Effector memory CD8-positive, alpha-beta T cell (primary cell): ENCODE measurements around the gene RNASET2.

Experiments
- ATAC-seq: fragments of 150-1000 bp; cut with Tn5 transposase; replicated peaks from 2 replicates; pipeline ENCODE4 v1.10.0; 2021; ENCODE audit warnings: mild to moderate bottlenecking, moderate library complexity
- DNase-seq, 3 experiments: peaks; one replicate each; pipeline ENCODE4 v3.0.0; 2021
- H3K27ac Mint-ChIP-seq, 2 donors: one replicate each; pipeline ENCODE4 v1.8.0; 2022; ENCODE audit warnings: mild to moderate bottlenecking in 2 of 2, mixed read lengths in 2 of 2, moderate library complexity in 2 of 2
- H3K27me3 Mint-ChIP-seq, 2 donors: one replicate each; pipeline ENCODE4 v1.8.0; 2022; ENCODE audit warnings: mixed read lengths in 2 of 2
- H3K36me3 Mint-ChIP-seq: one replicate; pipeline ENCODE4 v1.8.0; 2022; ENCODE audit warnings: mild to moderate bottlenecking, moderate library complexity, mixed read lengths; ENCODE audit not compliant: insufficient read depth
- H3K4me1 Mint-ChIP-seq, 2 donors: one replicate each; pipeline ENCODE4 v1.8.0; 2022; ENCODE audit warnings: low read depth in 2 of 2, mixed read lengths in 2 of 2
- H3K4me3 Mint-ChIP-seq, 2 donors: one replicate each; pipeline ENCODE4 v1.8.0; 2022; ENCODE audit warnings: mild to moderate bottlenecking in 2 of 2, mixed read lengths in 2 of 2, moderate library complexity in 2 of 2
- H3K9me3 Mint-ChIP-seq, 2 donors: one replicate each; pipeline ENCODE4 v1.8.0; 2022; ENCODE audit warnings: mixed read lengths in 2 of 2

Gene RNASET2

DNA sequence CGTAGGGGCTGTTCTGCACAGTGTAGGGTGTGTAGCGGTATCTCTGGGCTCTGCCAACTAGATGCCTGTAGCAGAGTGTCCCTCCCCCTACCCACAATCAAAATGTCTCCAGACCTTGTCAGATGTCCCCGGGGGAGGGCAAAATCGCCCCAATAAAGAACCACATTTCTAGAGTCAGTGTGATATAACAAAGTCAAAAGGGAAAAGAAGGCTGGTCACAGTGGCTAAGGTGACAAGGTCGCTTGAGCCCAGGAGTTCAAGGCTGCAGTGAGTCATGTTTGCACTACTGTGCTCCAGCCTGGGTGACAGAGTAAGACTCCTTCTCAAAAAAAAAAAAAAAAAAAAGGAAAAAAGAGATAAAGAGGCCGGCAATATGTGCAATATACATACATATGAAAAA is 31.1 kb upstream of the RNASET2 start:
- no peaks in the 10 kb centered on the region for H3K27me3 Mint-ChIP-seq
- peaks cover 2 to 8% of the 10 kb centered on the region in 2 donors for H3K4me1 Mint-ChIP-seq
- no peak overlapping the region for H3K27ac Mint-ChIP-seq
- no peak overlapping the region for H3K4me3 Mint-ChIP-seq
- ATAC-seq (no peak), DNase-seq (no peak)
- no peaks in the 10 kb centered on the region for H3K9me3 Mint-ChIP-seq
- H3K36me3 Mint-ChIP-seq: no peaks in the 10 kb centered on the region

DNA sequence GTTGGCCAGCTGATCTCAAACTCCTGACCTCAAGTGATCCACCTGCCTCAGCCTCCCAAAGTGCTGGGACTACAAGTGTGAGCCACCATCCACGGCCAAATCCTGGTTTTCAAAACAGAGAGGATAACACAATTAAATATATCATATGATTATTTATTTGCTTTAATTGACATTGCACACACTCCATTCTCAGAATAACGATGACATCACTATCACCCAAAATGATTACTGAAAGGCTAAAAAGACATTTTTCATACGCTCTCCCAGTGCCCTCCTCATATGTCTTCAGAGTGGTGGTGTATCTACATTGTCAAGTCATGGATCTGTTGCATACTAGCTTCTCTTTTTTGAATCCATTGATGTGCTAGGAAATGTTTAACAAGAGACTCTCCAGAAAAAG is 24.4 kb upstream of the RNASET2 start:
- H3K4me3 Mint-ChIP-seq: no peak overlapping the region
- no peaks in the 10 kb centered on the region for H3K36me3 Mint-ChIP-seq
- ATAC-seq (no peak), DNase-seq (no peak)
- no peaks in the 10 kb centered on the region for H3K9me3 Mint-ChIP-seq
- H3K27me3 Mint-ChIP-seq: no peaks in the 10 kb centered on the region
- no peak overlapping the region for H3K27ac Mint-ChIP-seq
- H3K4me1 Mint-ChIP-seq: no peaks in the 10 kb centered on the region

GRCh38 chr6:166977621-166978525 is 21.5 kb upstream of the RNASET2 start:
- Mint-ChIP-seq H3K4me3 (no peak overlapping the region), H3K9me3 (no peaks in the 10 kb centered on the region), H3K36me3 (no peaks in the 10 kb centered on the region), H3K27me3 (no peaks in the 10 kb centered on the region), H3K4me1 (peaks cover 0 to 2% of the 10 kb centered on the region in 2 donors), H3K27ac (no peak overlapping the region)
- no peak for DNase-seq
- no peak for ATAC-seq

DNA sequence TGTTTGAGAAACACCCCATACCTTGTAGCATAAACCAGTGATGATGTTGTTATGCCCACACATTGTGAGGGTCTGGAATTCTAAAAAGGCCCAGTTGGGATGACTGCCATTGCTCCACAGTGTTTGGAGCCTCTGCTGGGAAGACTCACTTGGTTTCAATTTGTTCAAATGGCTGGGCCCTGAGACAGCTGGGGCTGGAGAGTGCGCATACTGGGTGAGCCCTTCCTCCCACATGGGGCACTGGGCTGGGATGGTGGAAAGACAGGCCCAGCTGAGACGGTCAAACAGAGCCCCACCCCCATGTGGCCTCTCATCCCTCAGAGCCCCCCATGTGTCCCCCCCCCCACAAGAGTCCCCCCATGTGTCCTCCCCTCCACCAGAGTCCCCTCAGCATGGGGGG is 20.3 kb upstream of the RNASET2 start:
- Mint-ChIP-seq H3K9me3 (no peaks in the 10 kb centered on the region), H3K36me3 (no peaks in the 10 kb centered on the region), H3K27ac (no peak overlapping the region), H3K4me1 (peaks cover 0 to 2% of the 10 kb centered on the region in 2 donors), H3K4me3 (no peak overlapping the region), H3K27me3 (no peaks in the 10 kb centered on the region)
- no peak for ATAC-seq
- no peak for DNase-seq

GRCh38 chr6:166972101-166972500 is 15.8 kb upstream of the RNASET2 start:
- H3K9me3 Mint-ChIP-seq: peaks cover 0 to 4% of the 10 kb centered on the region in 2 donors
- H3K4me3 Mint-ChIP-seq: no peak overlapping the region
- no peak for DNase-seq
- peaks cover 0 to 5% of the 10 kb centered on the region in 2 donors for H3K4me1 Mint-ChIP-seq
- H3K27ac Mint-ChIP-seq: no peak overlapping the region
- no peaks in the 10 kb centered on the region for H3K36me3 Mint-ChIP-seq
- no peaks in the 10 kb centered on the region for H3K27me3 Mint-ChIP-seq
- ATAC-seq: no peak

DNA sequence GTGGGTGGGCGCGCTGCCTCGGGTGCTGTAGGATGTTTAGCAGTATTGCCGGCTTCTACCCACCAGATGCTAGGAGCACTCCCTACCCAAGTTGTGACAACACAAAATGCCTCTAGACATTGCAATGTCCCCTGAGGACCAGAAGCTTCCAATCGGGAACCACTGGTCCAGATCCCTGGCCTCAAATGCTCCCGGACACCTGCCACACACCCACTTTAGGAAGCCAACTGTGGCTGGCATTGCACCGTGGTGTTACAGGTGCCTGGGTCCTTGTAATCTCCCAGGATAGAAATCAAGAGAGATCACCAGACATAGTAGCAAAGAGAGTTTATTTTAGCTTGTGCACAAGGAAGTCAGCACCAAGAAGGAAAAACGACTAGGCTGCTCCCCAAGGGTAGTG is 14.9 kb upstream of the RNASET2 start:
- no peak for DNase-seq
- Mint-ChIP-seq H3K9me3 (peaks cover 0 to 12% of the 10 kb centered on the region in 2 donors), H3K36me3 (no peaks in the 10 kb centered on the region), H3K27ac (no peak overlapping the region), H3K27me3 (no peaks in the 10 kb centered on the region), H3K4me1 (peaks cover 0 to 5% of the 10 kb centered on the region in 2 donors), H3K4me3 (no peak overlapping the region)
- ATAC-seq: no peak

DNA sequence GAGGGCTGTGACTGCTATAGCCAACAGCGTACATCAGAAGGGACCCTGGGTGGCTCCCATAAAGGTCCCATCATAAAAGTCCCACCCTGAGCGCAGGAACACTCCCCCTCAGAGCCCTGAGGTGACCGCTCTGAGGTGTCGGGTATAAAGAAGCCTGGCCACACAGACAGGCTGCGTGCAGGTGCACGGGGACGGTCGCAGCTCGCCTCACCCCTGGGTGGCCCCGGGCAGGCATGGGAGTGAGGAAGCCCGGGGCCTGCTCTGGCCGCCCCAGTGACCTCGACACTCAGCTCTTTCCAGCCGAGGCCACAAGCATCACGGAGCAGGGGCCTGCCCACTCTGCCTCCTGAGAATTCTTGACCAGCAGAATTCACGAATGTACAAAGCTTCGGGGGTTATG is 14.4 kb upstream of the RNASET2 start:
- Mint-ChIP-seq H3K4me1 (peaks cover 0 to 5% of the 10 kb centered on the region in 2 donors), H3K9me3 (peaks cover 0 to 14% of the 10 kb centered on the region in 2 donors), H3K27me3 (no peaks in the 10 kb centered on the region), H3K27ac (no peak overlapping the region), H3K4me3 (no peak overlapping the region), H3K36me3 (no peaks in the 10 kb centered on the region)
- ATAC-seq: no peak
- no peak for DNase-seq

- peaks cover 0 to 14% of the 10 kb centered on the region in 2 donors for H3K9me3 Mint-ChIP-seq
- DNase-seq: no peak
- no peaks in the 10 kb centered on the region for H3K27me3 Mint-ChIP-seq
- H3K36me3 Mint-ChIP-seq: no peaks in the 10 kb centered on the region
- H3K4me3 Mint-ChIP-seq: no peak overlapping the region
- no peak for ATAC-seq
- H3K4me1 Mint-ChIP-seq: peaks cover 0 to 5% of the 10 kb centered on the region in 2 donors
- no peak overlapping the region for H3K27ac Mint-ChIP-seq
Measured at GRCh38 chr6:166970091-166970490, 13.7 kb upstream of the RNASET2 start.

- Mint-ChIP-seq H3K27ac (no peak overlapping the region), H3K36me3 (no peaks in the 10 kb centered on the region), H3K9me3 (peaks cover 0 to 14% of the 10 kb centered on the region in 2 donors), H3K27me3 (no peaks in the 10 kb centered on the region), H3K4me1 (peaks cover 0 to 5% of the 10 kb centered on the region in 2 donors), H3K4me3 (no peak overlapping the region)
- DNase-seq (no peak), ATAC-seq (no peak)
Measured at GRCh38 chr6:166969390-166970002, 13.1 kb upstream of the RNASET2 start.

DNA sequence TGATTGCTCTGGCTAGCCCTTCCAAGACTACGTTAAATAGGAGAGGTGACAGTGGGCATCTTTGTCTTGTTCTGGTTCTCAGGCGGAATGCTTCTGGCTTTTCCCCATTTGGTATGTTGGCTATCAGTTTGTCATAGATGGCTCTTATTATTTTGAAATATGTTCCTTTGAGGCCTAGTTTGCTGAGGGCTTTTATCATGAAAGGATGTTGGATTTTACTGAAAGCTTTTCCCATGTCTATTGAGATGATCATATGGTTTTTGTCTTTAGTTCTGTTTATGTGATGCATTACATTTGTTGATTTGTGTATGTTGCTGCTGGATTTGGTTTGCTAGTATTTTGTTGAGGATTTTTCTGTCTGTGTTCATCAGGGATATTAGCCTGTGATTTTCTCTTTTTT is 9.9 kb upstream of the RNASET2 start:
- ATAC-seq: no peak
- no peak overlapping the region for H3K27ac Mint-ChIP-seq
- no peaks in the 10 kb centered on the region for H3K36me3 Mint-ChIP-seq
- peaks cover 0 to 3% of the 10 kb centered on the region in 2 donors for H3K4me1 Mint-ChIP-seq
- no peaks in the 10 kb centered on the region for H3K27me3 Mint-ChIP-seq
- DNase-seq: no peak
- H3K9me3 Mint-ChIP-seq: peaks cover 0 to 14% of the 10 kb centered on the region in 2 donors
- H3K4me3 Mint-ChIP-seq: no peak overlapping the region

- Mint-ChIP-seq H3K9me3 (no peaks in the 10 kb centered on the region), H3K27me3 (no peaks in the 10 kb centered on the region), H3K4me1 (peaks cover 33 to 34% of the 10 kb centered on the region in 2 donors), H3K4me3 (peak overlapping the region; percentile 31 to 81), H3K27ac (peak overlapping the region; percentile 58 to 94), H3K36me3 (peaks cover 6% of the 10 kb centered on the region)
- DNase-seq (no peak), ATAC-seq (no peak)
Measured at GRCh38 chr6:166960609-166960978, 4.2 kb upstream of the RNASET2 start.

DNA sequence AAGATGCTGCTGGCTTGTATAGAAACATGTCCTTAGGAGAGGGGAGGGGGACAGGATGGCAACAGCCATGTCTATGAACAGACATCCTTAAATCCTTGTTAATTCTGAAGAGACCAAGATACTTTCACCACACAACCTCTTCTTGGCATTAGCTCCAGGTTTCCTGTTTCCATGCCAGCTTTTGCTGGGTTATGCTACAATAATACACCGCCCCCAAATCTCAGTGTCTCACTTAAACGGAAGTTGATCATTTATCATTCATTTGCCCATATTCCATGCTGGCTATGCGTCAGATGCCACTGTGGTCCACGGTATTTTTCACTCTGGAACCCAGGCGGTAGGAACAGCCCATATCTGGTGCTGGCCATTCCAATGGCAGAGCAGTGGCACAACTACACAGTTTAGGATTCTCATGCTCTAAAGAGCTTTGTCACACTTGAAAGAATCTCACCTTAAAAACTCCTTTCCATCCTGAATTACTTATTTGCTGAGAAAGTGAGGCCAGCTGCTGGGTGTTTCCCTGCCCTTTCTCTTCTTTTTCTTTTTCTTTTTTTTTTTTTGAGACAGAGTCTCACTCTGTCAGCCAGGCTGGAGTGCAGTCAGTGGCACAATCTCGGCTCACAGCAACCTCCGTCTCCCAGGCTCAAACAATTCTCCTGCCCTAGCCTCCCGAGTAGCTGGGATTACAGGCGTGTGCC is 3.7 kb upstream of the RNASET2 start:
- H3K36me3 Mint-ChIP-seq: peaks cover 11% of the 10 kb centered on the region
- ATAC-seq (no peak), DNase-seq (no peak)
- no peaks in the 10 kb centered on the region for H3K27me3 Mint-ChIP-seq
- peaks cover 38 to 39% of the 10 kb centered on the region in 2 donors for H3K4me1 Mint-ChIP-seq
- no peaks in the 10 kb centered on the region for H3K9me3 Mint-ChIP-seq
- H3K4me3 Mint-ChIP-seq: peak overlapping the region; percentile 31 to 81
- peak overlapping the region; percentile 93 to 94 for H3K27ac Mint-ChIP-seq

DNA sequence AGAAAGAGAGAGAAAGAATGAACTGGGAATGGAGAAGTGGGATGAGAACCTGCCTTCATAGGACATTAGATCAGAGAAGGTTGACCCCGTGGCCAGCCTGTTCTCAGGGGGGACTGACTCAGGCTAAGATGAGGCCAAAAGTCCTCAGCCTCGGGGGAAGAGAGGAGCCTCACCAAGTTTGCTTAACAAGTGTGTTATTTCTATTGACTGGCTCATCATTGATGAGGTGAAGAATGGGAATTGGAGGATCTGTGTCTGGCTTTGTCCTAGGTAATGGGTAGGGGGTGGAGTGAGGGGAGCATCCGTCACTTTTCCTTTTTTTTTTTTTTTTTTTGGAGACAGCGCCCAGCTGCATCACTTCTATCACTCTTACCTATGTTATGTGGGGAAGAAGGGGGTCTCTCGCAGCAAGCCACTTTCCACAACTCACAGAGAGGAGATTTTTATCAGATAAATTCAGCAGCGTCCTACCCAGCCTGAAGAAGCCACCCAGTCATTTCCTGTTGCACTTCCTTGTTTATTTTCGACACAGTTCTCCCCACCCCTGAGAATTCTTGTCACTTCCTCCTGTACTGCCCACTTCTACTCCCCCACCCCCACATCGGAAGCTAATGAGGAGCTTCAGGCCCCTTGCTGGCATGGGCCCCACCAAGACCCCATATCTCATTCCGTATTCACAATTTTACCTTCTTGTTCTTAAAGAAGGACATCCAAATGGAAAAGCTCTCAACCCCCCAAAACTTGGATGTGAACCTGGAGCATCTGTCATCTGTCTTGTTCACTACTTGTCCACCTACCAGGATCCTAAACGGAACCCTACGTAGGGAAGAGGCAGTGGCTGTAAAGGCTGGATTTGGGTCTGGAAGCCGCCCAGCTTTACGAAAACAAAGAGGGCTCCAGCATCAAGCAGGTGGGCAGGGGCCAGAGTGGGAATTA is 2.8 kb upstream of the RNASET2 start:
- H3K4me1 Mint-ChIP-seq: peaks cover 43 to 46% of the 10 kb centered on the region in 2 donors
- ATAC-seq (peak; percentile 31), DNase-seq (peak; percentile 32 to 42 (median 38))
- H3K27me3 Mint-ChIP-seq: no peaks in the 10 kb centered on the region
- H3K4me3 Mint-ChIP-seq: peak overlapping the region; percentile 81 to 83
- no peaks in the 10 kb centered on the region for H3K9me3 Mint-ChIP-seq
- peak overlapping the region; percentile 93 to 94 for H3K27ac Mint-ChIP-seq
- H3K36me3 Mint-ChIP-seq: peaks cover 19% of the 10 kb centered on the region
